Measurements from ENCODE around the gene CUX1.
"Not testable (repeated sequence)": the region's sequence is repeated elsewhere in the genome, so short reads cannot be mapped to it uniquely, and the experiment has no call there.

The CUX1 gene

GRCh38 chr7:101819913-101820522 lies 2.6 kb downstream of the CUX1 start:
- no peak for FAIRE-seq
- no peak for DNase-seq (ENCODE audit: extremely low spot score, insufficient read length, low read depth)

GRCh38 chr7:101820703-101821102 lies 3.3 kb downstream of the CUX1 start:
- DNase-seq (ENCODE audit: extremely low spot score, insufficient read length, low read depth) (no peak), FAIRE-seq (no peak)

GRCh38 chr7:101822632-101823031 lies 5.2 kb downstream of the CUX1 start:
- FAIRE-seq; DNase-seq (ENCODE audit: extremely low spot score, insufficient read length, low read depth): not testable (repeated sequence)

GRCh38 chr7:101823096-101823495 lies 5.7 kb downstream of the CUX1 start:
- FAIRE-seq (no peak), DNase-seq (ENCODE audit: extremely low spot score, insufficient read length, low read depth) (no peak)

- DNase-seq (ENCODE audit: extremely low spot score, insufficient read length, low read depth) (no peak), FAIRE-seq (no peak)
These were observed 6.2 kb downstream of the CUX1 start for GRCh38 chr7:101823596-101823995.

GRCh38 chr7:101824440-101824839 lies 7.0 kb downstream of the CUX1 start:
- DNase-seq (ENCODE audit: extremely low spot score, insufficient read length, low read depth) (no peak), FAIRE-seq (no peak)

- DNase-seq (ENCODE audit: extremely low spot score, insufficient read length, low read depth) = no peak
- no peak for FAIRE-seq
These were observed 8.8 kb downstream of the CUX1 start for GRCh38 chr7:101826081-101826835.

- DNase-seq (ENCODE audit: extremely low spot score, insufficient read length, low read depth) (no peak), FAIRE-seq (no peak)
These were observed 11.0 kb downstream of the CUX1 start for GRCh38 chr7:101828301-101829020.

GRCh38 chr7:101829374-101829773 lies 11.9 kb downstream of the CUX1 start:
- no peak for FAIRE-seq
- no peak for DNase-seq (ENCODE audit: extremely low spot score, insufficient read length, low read depth)

- DNase-seq (ENCODE audit: extremely low spot score, insufficient read length, low read depth) (no peak), FAIRE-seq (no peak)
These were observed 12.4 kb downstream of the CUX1 start for GRCh38 chr7:101829821-101830220.

GRCh38 chr7:101831396-101831795 lies 14.0 kb downstream of the CUX1 start:
- not testable (repeated sequence) for FAIRE-seq; DNase-seq (ENCODE audit: extremely low spot score, insufficient read length, low read depth)

- FAIRE-seq = no peak
- DNase-seq (ENCODE audit: extremely low spot score, insufficient read length, low read depth) = no peak
These were observed 14.8 kb downstream of the CUX1 start for GRCh38 chr7:101832205-101832631.

GRCh38 chr7:101832685-101833375 lies 15.4 kb downstream of the CUX1 start:
- DNase-seq (ENCODE audit: extremely low spot score, insufficient read length, low read depth) (no peak), FAIRE-seq (no peak)

- DNase-seq (ENCODE audit: extremely low spot score, insufficient read length, low read depth) = no peak
- FAIRE-seq = no peak
These were observed 16.4 kb downstream of the CUX1 start for GRCh38 chr7:101833799-101834198.

GRCh38 chr7:101835136-101835535 lies 17.7 kb downstream of the CUX1 start:
- DNase-seq (ENCODE audit: extremely low spot score, insufficient read length, low read depth) (no peak), FAIRE-seq (no peak)

GRCh38 chr7:101837433-101837832 lies 20.0 kb downstream of the CUX1 start:
- not testable (repeated sequence) for DNase-seq (ENCODE audit: extremely low spot score, insufficient read length, low read depth); FAIRE-seq

- DNase-seq (ENCODE audit: extremely low spot score, insufficient read length, low read depth) (no peak), FAIRE-seq (no peak)
These were observed 21.5 kb downstream of the CUX1 start for GRCh38 chr7:101838837-101839483.

- FAIRE-seq = no peak
These were observed 23.9 kb downstream of the CUX1 start for GRCh38 chr7:101841328-101841727.

GRCh38 chr7:101843293-101844271 lies 26.2 kb downstream of the CUX1 start:
- DNase-seq (ENCODE audit: extremely low spot score, insufficient read length, low read depth) = no peak
- FAIRE-seq = no peak

More at GRCh38 chr7:101841328-101841727, 23.9 kb downstream of the CUX1 start:
- no peak for DNase-seq (ENCODE audit: extremely low spot score, insufficient read length, low read depth)

All from GM18507 (cell line).